ENCODE measurements around the gene CAVIN1. TPM values are rescaled to one million over a fixed set of nuclear protein-coding genes. Genes with fewer than 3 reads are reported as not detected.
A peak's percentile ranks its signal among the peaks of the same experiment; 100 is the strongest.
"Not testable (repeated sequence)": the region's sequence is repeated elsewhere in the genome, so short reads cannot be mapped to it uniquely, and the experiment has no call there.

Gene CAVIN1
- total RNA-seq, 2 experiments from 2014 or later = 2.5 to 2.9 TPM

- intact Hi-C loops (cut with micrococcal nuclease) = no loop called here
These were observed 20.9 kb downstream of the CAVIN1 start for GRCh38 chr17:42402117-42402516.

DNA sequence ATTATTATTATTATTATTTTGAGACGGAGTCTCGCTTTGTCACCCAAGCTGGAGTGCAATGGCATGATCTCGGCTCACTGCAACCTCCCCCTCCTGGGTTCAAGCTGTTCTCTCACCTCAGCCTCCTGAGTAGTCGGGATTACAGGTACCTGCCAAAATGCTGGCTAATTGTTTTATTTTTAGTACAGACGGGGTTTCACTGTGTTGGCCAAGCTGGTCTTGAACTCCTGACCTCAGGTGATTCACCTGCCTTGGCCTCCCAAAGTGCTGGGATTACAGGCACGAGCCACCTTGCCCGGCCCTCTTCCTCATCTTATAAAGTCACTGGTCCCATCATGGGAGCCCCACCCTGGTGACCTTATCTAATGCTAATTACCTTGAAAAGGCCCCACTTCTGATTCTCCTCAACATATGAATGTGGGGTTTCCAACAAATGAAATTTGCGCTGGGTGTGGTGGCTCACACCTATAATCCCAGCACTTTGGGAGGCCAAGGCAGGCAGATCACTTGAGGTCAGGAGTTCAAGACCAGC is 22.1 kb downstream of the CAVIN1 start:
- DNase-seq; H3K27ac Mint-ChIP-seq; H3K4me3 Mint-ChIP-seq; H3K36me3 Mint-ChIP-seq; intact Hi-C loops (cut with micrococcal nuclease); H3K27me3 Mint-ChIP-seq; H3K9me3 Mint-ChIP-seq: not testable (repeated sequence)
- H3K4me1 Mint-ChIP-seq (ENCODE audit: low read depth) = peaks cover 16% of the 10 kb centered on the region
- POLR2A ChIA-PET = interaction anchor here (0.8 to 3.6 kb wide), 2 partner anchors 12 to 64 kb away, joined by 3 to 11 read pairs; partner anchors contain the start of gene STAT3
- CTCF ChIA-PET = interaction anchor here (1.7 to 13.6 kb wide), 5 partner anchors 58 to 178 kb away, joined by 3 to 234 read pairs (median 18); no protein-coding TSS in a partner anchor

More at GRCh38 chr17:42402117-42402516, 20.9 kb downstream of the CAVIN1 start:
- no peak overlapping the region for H3K4me3 Mint-ChIP-seq
- H3K27me3 Mint-ChIP-seq = no peaks in the 10 kb centered on the region
- peaks cover 21% of the 10 kb centered on the region for H3K4me1 Mint-ChIP-seq (ENCODE audit: low read depth)
- CTCF ChIA-PET = interaction anchor here (0.6 to 13.6 kb wide), 17 partner anchors 9 to 379 kb away, joined by 3 to 281 read pairs (median 6); partner anchors contain the start of gene STAT3
- H3K9me3 Mint-ChIP-seq = no peaks in the 10 kb centered on the region
- POLR2A ChIA-PET = interaction anchor here (1.2 to 1.6 kb wide), 2 partner anchors 8 to 79 kb away, joined by 3 to 4 read pairs; no protein-coding TSS in a partner anchor
- no peak for DNase-seq
- H3K27ac Mint-ChIP-seq = no peak overlapping the region
- H3K36me3 Mint-ChIP-seq = no peaks in the 10 kb centered on the region

DNA sequence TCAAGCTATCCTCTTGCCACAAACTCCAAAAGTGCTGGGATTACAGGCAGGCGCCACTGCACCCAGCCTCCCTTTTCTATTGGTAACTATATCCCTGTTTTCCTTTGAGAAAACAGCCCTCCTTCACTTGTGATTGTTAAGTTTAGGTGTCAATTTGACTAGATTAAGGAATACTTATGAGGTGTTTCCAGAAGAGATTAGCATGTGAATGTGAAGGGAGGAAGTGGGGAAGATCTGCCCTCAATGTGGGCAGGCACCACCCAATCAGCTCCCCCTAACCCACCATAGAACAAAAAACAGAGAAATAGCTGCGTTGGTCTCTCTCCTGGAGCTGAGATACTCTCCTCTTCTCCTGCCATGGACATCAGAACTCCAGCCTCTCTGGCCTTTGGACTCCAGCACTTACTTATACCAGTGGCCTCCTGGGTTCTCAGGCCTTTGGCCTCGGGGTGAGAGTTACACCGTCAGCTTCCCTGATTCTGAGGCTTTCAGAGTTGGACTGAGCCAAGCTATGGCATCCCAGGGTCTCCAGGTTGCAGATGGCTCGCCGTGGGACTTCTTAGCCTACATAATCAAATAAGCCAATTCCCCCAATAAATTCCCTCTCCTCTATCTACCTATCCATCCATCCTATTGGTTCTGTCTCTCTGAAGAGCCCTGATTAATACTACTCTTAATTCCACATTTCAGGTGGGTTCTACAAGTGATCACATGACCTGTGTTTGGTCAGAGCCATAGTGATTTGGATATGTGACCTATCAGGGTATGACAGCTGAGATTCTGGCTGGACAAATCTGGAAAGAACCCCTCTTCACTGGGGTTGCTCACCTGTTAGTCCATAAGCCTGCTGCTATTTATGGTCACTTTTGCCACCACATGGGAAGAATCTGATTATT is 22.9 kb downstream of the CAVIN1 start:
- Mint-ChIP-seq H3K36me3 (no peaks in the 10 kb centered on the region), H3K4me1 (ENCODE audit: low read depth) (peaks cover 15% of the 10 kb centered on the region), H3K9me3 (no peaks in the 10 kb centered on the region), H3K4me3 (no peak overlapping the region), H3K27me3 (no peaks in the 10 kb centered on the region), H3K27ac (no peak overlapping the region)
- CTCF ChIA-PET = interaction anchor here (0.9 to 13.6 kb wide), 5 partner anchors 11 to 87 kb away, joined by 3 to 234 read pairs (median 7); no protein-coding TSS in a partner anchor
- POLR2A ChIA-PET = interaction anchor here (0.8 to 3.6 kb wide), 2 partner anchors 11 to 63 kb away, joined by 3 to 11 read pairs; partner anchors contain the start of gene STAT3
- intact Hi-C loops (cut with micrococcal nuclease) = no loop called here
- no peak for DNase-seq

- Mint-ChIP-seq H3K4me1 (ENCODE audit: low read depth) (peaks cover 15% of the 10 kb centered on the region), H3K4me3 (no peak overlapping the region), H3K27me3 (no peaks in the 10 kb centered on the region), H3K27ac (no peak overlapping the region), H3K36me3 (no peaks in the 10 kb centered on the region), H3K9me3 (no peaks in the 10 kb centered on the region)
- DNase-seq = no peak
- POLR2A ChIA-PET = interaction anchor here (3.6 kb wide), 1 partner anchor 10 kb away, joined by 11 read pairs; the partner anchor contains the start of gene STAT3
- intact Hi-C loops (cut with micrococcal nuclease) = no loop called here
- CTCF ChIA-PET = interaction anchor here (0.9 to 13.6 kb wide), 7 partner anchors 10 to 119 kb away, joined by 3 to 234 read pairs (median 6); no protein-coding TSS in a partner anchor
These were observed 23.9 kb downstream of the CAVIN1 start for GRCh38 chr17:42399121-42399520.

DNA sequence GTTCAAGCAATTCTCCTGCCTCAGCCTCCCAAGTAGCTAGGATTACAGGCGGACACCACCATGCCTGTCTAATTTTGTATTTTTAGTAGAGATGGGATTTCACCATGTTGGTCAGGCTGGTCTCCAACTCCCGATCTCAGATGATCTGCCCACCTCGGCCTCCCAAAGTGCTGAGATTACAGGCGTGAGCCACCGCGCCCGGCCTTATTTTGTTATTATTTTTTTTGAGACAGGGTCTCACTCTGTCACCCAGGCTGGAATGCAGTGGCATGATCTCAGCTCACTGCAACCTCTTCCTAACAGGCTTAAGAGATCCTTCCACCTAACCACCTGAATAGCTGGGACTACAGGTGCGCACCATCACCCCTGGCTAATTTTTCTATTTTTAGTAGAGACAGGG is 27.5 kb downstream of the CAVIN1 start:
- intact Hi-C loops (cut with micrococcal nuclease); H3K27ac Mint-ChIP-seq; H3K36me3 Mint-ChIP-seq; H3K27me3 Mint-ChIP-seq; H3K4me3 Mint-ChIP-seq; H3K9me3 Mint-ChIP-seq; DNase-seq: not testable (repeated sequence)
- ChIA-PET POLR2A (interaction anchor here (0.6 kb wide), 1 partner anchor 28 kb away, joined by 3 read pairs; no protein-coding TSS in a partner anchor), CTCF (interaction anchor here (1.1 to 1.6 kb wide), 4 partner anchors 10 to 83 kb away, joined by 3 to 11 read pairs (median 4); no protein-coding TSS in a partner anchor)
- H3K4me1 Mint-ChIP-seq (ENCODE audit: low read depth) = peaks cover 25% of the 10 kb centered on the region

DNA sequence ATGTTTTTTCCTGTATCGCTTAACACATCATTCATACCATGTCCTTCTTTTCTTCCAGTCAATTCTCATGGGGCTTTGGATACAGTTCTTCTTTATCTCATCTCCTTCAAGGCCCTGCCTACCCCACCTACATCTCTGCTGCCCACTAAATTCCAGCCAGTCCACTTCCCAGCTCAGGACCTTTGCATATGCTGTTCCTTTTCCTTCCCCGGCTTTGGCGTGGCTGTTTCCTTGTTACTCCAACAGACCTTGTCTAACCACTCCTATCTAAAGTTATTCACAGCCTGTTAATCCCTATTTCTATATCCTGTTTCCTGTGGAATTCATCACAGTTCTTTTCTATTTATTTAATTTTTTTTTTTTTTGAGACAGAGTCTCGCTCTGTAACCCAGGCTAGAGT is 28.2 kb downstream of the CAVIN1 start:
- Mint-ChIP-seq H3K36me3 (no peaks in the 10 kb centered on the region), H3K27me3 (no peaks in the 10 kb centered on the region), H3K9me3 (no peaks in the 10 kb centered on the region), H3K4me1 (ENCODE audit: low read depth) (peaks cover 25% of the 10 kb centered on the region), H3K4me3 (no peak overlapping the region), H3K27ac (no peak overlapping the region)
- no peak for DNase-seq
- CTCF ChIA-PET = interaction anchor here (1.1 to 2.6 kb wide), 4 partner anchors 8 to 72 kb away, joined by 3 to 12 read pairs (median 8); no protein-coding TSS in a partner anchor
- POLR2A ChIA-PET = interaction anchor here (1.5 kb wide), 1 partner anchor 8 kb away, joined by 3 read pairs; no protein-coding TSS in a partner anchor
- intact Hi-C loops (cut with micrococcal nuclease) = no loop called here

- POLR2A ChIA-PET = interaction anchor here (1.3 to 1.5 kb wide), 2 partner anchors 10 to 78 kb away, joined by 3 to 4 read pairs; no protein-coding TSS in a partner anchor
These were observed 30.2 kb downstream of the CAVIN1 start for GRCh38 chr17:42392692-42393415.

GRCh38 chr17:42391439-42391838 is 31.6 kb downstream of the CAVIN1 start:
- H3K36me3 Mint-ChIP-seq = peaks cover 14% of the 10 kb centered on the region
- H3K27ac Mint-ChIP-seq; DNase-seq; intact Hi-C loops (cut with micrococcal nuclease); H3K9me3 Mint-ChIP-seq; H3K27me3 Mint-ChIP-seq; POLR2A ChIA-PET; H3K4me3 Mint-ChIP-seq: not testable (repeated sequence)
- peaks cover 37% of the 10 kb centered on the region for H3K4me1 Mint-ChIP-seq (ENCODE audit: low read depth)
- CTCF ChIA-PET = interaction anchor here (2.5 to 4.2 kb wide), 2 partner anchors 15 to 70 kb away, joined by 10 to 19 read pairs; no protein-coding TSS in a partner anchor

More at GRCh38 chr17:42392692-42393415, 30.2 kb downstream of the CAVIN1 start:
- Mint-ChIP-seq H3K27me3 (no peaks in the 10 kb centered on the region), H3K27ac (peak overlapping the region; percentile 64), H3K4me3 (no peak overlapping the region), H3K4me1 (ENCODE audit: low read depth) (peaks cover 31% of the 10 kb centered on the region), H3K9me3 (no peaks in the 10 kb centered on the region), H3K36me3 (peaks cover 4% of the 10 kb centered on the region)
- intact Hi-C loops (cut with micrococcal nuclease) = no loop called here
- CTCF ChIA-PET = interaction anchor here (0.9 to 2.6 kb wide), 3 partner anchors 10 to 79 kb away, joined by 3 to 12 read pairs (median 10); no protein-coding TSS in a partner anchor
- no peak for DNase-seq

DNA sequence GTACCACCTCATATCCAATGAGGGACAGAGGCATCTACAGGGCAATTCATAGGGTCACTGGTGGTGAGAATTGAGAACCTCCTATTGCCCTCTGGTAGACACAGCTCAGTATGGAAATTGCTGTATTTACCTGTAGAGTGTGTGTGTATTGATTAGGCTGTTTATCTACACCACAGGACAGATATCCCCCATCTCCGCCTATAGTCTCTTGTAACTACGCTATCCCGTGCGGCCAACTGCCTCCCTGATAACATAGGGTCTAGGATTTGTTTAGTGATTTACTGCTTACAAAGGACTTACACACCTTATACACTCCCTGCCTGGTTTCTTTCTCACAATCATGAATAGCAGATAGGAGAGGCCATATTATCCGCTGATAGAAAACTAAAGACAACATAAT is 33.2 kb downstream of the CAVIN1 start:
- Mint-ChIP-seq H3K27ac (peak overlapping the region; percentile 99), H3K9me3 (no peaks in the 10 kb centered on the region), H3K27me3 (no peaks in the 10 kb centered on the region), H3K4me3 (peak overlapping the region; percentile 56), H3K36me3 (peaks cover 22% of the 10 kb centered on the region), H3K4me1 (ENCODE audit: low read depth) (peaks cover 50% of the 10 kb centered on the region)
- DNase-seq = no peak
- CTCF ChIA-PET = interaction anchor here (1.2 to 4.2 kb wide), 11 partner anchors 9 to 103 kb away, joined by 3 to 37 read pairs (median 11); no protein-coding TSS in a partner anchor
- intact Hi-C loops (cut with micrococcal nuclease) = loop anchor here (2.0 to 5.0 kb wide), 4 partner anchors 25 to 141 kb away; no protein-coding TSS in a partner anchor
- POLR2A ChIA-PET = interaction anchor here (2.1 kb wide), 2 partner anchors 49 to 53 kb away, joined by 35 to 36 read pairs; no protein-coding TSS in a partner anchor

GRCh38 chr17:42389135-42389417 is 34.0 kb downstream of the CAVIN1 start:
- peak; percentile 92 for DNase-seq
- H3K27me3 Mint-ChIP-seq = no peaks in the 10 kb centered on the region
- peak overlapping the region; percentile 88 for H3K4me3 Mint-ChIP-seq
- peak overlapping the region; percentile 99 for H3K27ac Mint-ChIP-seq
- CTCF ChIA-PET = interaction anchor here (0.8 to 4.2 kb wide), 15 partner anchors 9 to 208 kb away, joined by 3 to 37 read pairs (median 8); partner anchors contain the start of gene KCNH4
- peaks cover 57% of the 10 kb centered on the region for H3K4me1 Mint-ChIP-seq (ENCODE audit: low read depth)
- intact Hi-C loops (cut with micrococcal nuclease) = loop anchor here (2.0 to 5.0 kb wide), 4 partner anchors 24 to 140 kb away; no protein-coding TSS in a partner anchor
- peaks cover 24% of the 10 kb centered on the region for H3K36me3 Mint-ChIP-seq
- H3K9me3 Mint-ChIP-seq = no peaks in the 10 kb centered on the region
- POLR2A ChIA-PET = interaction anchor here (1.0 to 2.1 kb wide), 24 partner anchors 10 to 195 kb away, joined by 3 to 36 read pairs (median 5); partner anchors contain the start of genes CAVIN1, GHDC, NAGLU and STAT5A

All from activated CD4-positive, alpha-beta memory T cell treated with anti-CD3 and anti-CD28 coated beads for 36 hours (primary cell).